HepG2 (cell line): Measurements from ENCODE around the gene UBE2N. TPM values are rescaled to one million over a fixed set of nuclear protein-coding genes. Genes with fewer than 3 reads are reported as not detected.

ENCODE experiments used
- ATAC-seq: fragments of 200-7000 bp; cut with Tn5 transposase; 3 replicates; pipeline ENCODE4 v1.9.1; 2020; ENCODE audit warnings: mild to moderate bottlenecking, moderate library complexity
- BruUV-seq: library from RNA; stranded (reverse); fragments of 400-500 nt; replicated peaks from 2 replicates; lab custom pipeline; 2021; lab: Mats Ljungman, UMichigan
- CTCF ChIA-PET: fragments of 300-600 bp; formaldehyde crosslinking; extraction: SDS; loops from one replicate; lab custom pipeline; 2021; ENCODE audit warnings: low total read pairs, inconsistent platforms, low intra/inter-chr PET ratio; lab: Yijun Ruan, JAX
- POLR2A ChIA-PET: fragments of 350-600 bp; sonication (Branson Sonifier 250); formaldehyde crosslinking; loops from one replicate; lab custom pipeline; 2020; ENCODE audit warnings: antibody characterized with exemption, inconsistent platforms; lab: Yijun Ruan, JAX
- DNase-seq: peaks from one replicate; pipeline ENCODE4 v3.0.0-alpha.2; 2015; ENCODE audit warnings: low spot score
- FAIRE-seq: peaks from 3 replicates; lab custom pipeline; 2011; peaks lifted over from hg19 to GRCh38; lab: Jason Lieb, UNC
- H2AFZ ChIP-seq: one replicate; pipeline ENCODE4 v1.6.1; 2011; ENCODE audit warnings: low read length, inconsistent platforms
- H3K27ac ChIP-seq: fragments of 300-600 bp; 3 replicates; pipeline ENCODE4 v1.8.0; 2011; ENCODE audit warnings: mixed run types, mild to moderate bottlenecking, mixed read lengths, low read length, inconsistent platforms; ENCODE audit not compliant: insufficient read depth; ENCODE audit errors: extremely low read length
- H3K27me3 ChIP-seq, 2 experiments: fragments of 200-600 bp in 1 of 2; 2 replicates in 1 of 2; 3 replicates in 1 of 2; pipeline versions ENCODE4 v1.6.0 to v1.8.0; 2011; ENCODE audit warnings: low read length in 2 of 2, mild to moderate bottlenecking in 2 of 2, moderate library complexity in 2 of 2, inconsistent platforms in 1 of 2; ENCODE audit not compliant: insufficient read depth in 2 of 2, control insufficient read depth in 1 of 2
- H3K36me3 ChIP-seq, 2 experiments: fragments of 200-600 bp in 1 of 2; replicated peaks in 1 of 2; 2 replicates in 1 of 2; 3 replicates in 1 of 2; pipeline versions ENCODE4 v1.5.1 to v1.8.0; 2011; ENCODE audit warnings: low read length in 2 of 2, inconsistent platforms in 1 of 2; ENCODE audit not compliant: insufficient read depth in 2 of 2, control insufficient read depth in 1 of 2
- H3K4me1 ChIP-seq: 2 replicates; pipeline ENCODE4 v1.5.1; 2012; ENCODE audit warnings: low read length, inconsistent platforms; ENCODE audit not compliant: insufficient read depth
- H3K4me2 ChIP-seq: 2 replicates; pipeline ENCODE4 v1.6.0; 2011; ENCODE audit warnings: low read depth, low read length, inconsistent platforms
- H3K4me3 ChIP-seq, 3 experiments: fragments of 200-600 bp in 1 of 3; sonication (generic), shearing (Covaris generic) in 1 of 3; replicated peaks in 1 of 3; 2 replicates each; pipeline ENCODE4 v1.5.1; 2011 to 2016; ENCODE audit warnings: low read length in 3 of 3, inconsistent platforms in 2 of 3, low read depth in 2 of 3, mild to moderate bottlenecking in 2 of 3, control low read depth in 1 of 3, mixed read lengths in 1 of 3; ENCODE audit not compliant: insufficient read depth in 1 of 3
- H3K79me2 ChIP-seq: one replicate; pipeline ENCODE4 v1.6.1; 2011; ENCODE audit warnings: low read length, inconsistent platforms; ENCODE audit not compliant: insufficient read depth
- H3K9ac ChIP-seq: 2 replicates; pipeline ENCODE4 v1.6.0; 2011; ENCODE audit warnings: mild to moderate bottlenecking, low read depth, low read length, inconsistent platforms; ENCODE audit not compliant: insufficient read depth
- H3K9me3 ChIP-seq: 2 replicates; pipeline ENCODE4 v1.5.1; 2012; ENCODE audit warnings: mild to moderate bottlenecking, low read length
- H4K20me1 ChIP-seq: 2 replicates; pipeline ENCODE4 v1.6.0; 2011; ENCODE audit warnings: inconsistent platforms, mild to moderate bottlenecking, low read length, moderate library complexity; ENCODE audit not compliant: insufficient read depth
- GATAD2A ChIP-seq: IDR thresholded peaks from 2 replicates; pipeline ENCODE4 v1.6.1; 2016
- GLI4 ChIP-seq: sonication (generic); formaldehyde crosslinking; IDR thresholded peaks from 2 replicates; pipeline ENCODE4 v1.5.1; 2020; ENCODE audit warnings: missing genetic modification reagents, mild to moderate bottlenecking, moderate library complexity, borderline replicate concordance
- MAFK ChIP-seq, 2 experiments: IDR thresholded peaks in 1 of 2; conservative IDR thresholded peaks in 1 of 2; 2 replicates each; pipeline ENCODE4 v1.6.1; 2011; ENCODE audit warnings: improper control_type of control experiment in 2 of 2, low read length in 2 of 2
- NFIC ChIP-seq: IDR thresholded peaks from 2 replicates; pipeline ENCODE4 v1.6.1; 2012; ENCODE audit warnings: mild to moderate bottlenecking, low read length, inconsistent platforms
- PCBP1 ChIP-seq: fragments of 200-400 bp; formaldehyde crosslinking; IDR thresholded peaks from 2 replicates; pipeline ENCODE4 v1.6.1; 2017; ENCODE audit warnings: mild to moderate bottlenecking, low read depth, low read length, borderline replicate concordance
- SMAD9 ChIP-seq: sonication (generic); formaldehyde crosslinking; IDR thresholded peaks from 2 replicates; pipeline ENCODE4 v1.5.1; 2020; ENCODE audit warnings: mild to moderate bottlenecking, missing genetic modification reagents
- ZNF280D ChIP-seq: sonication (generic); formaldehyde crosslinking; IDR thresholded peaks from 2 replicates; pipeline ENCODE4 v1.5.1; 2020; ENCODE audit warnings: mild to moderate bottlenecking, missing genetic modification reagents
- ZNF496 ChIP-seq: sonication (generic); formaldehyde crosslinking; IDR thresholded peaks from 2 replicates; pipeline ENCODE4 v1.8.1; 2023; ENCODE audit warnings: mild to moderate bottlenecking, moderate library complexity, missing genetic modification reagents; ENCODE audit not compliant: insufficient replicate concordance
- ZNF569 ChIP-seq: sonication (generic); formaldehyde crosslinking; IDR thresholded peaks from 2 replicates; pipeline ENCODE4 v1.5.0; 2020; ENCODE audit warnings: mild to moderate bottlenecking, missing genetic modification reagents, moderate library complexity, borderline replicate concordance
- ZNF614 ChIP-seq: IDR thresholded peaks from 2 replicates; pipeline ENCODE4 v1.6.1; 2018; ENCODE audit warnings: missing biosample characterization, missing genetic modification reagents, inconsistent platforms, borderline replicate concordance
- ZNF775 ChIP-seq: sonication (generic); formaldehyde crosslinking; IDR thresholded peaks from 2 replicates; pipeline ENCODE4 v1.4.0; 2020; ENCODE audit warnings: missing genetic modification reagents, mild to moderate bottlenecking, moderate library complexity, borderline replicate concordance
- ZSCAN21 ChIP-seq: sonication (generic); formaldehyde crosslinking; IDR thresholded peaks from 2 replicates; pipeline ENCODE4 v1.8.0; 2022; ENCODE audit warnings: mild to moderate bottlenecking, missing genetic modification reagents, moderate library complexity, borderline replicate concordance
- WGBS: methylation state at CpG from one replicate; pipeline ENCODE4 v1.1.6; 2017; ENCODE audit warnings: low lambda C conversion rate; 5-methylcytosine and 5-hydroxymethylcytosine counted together
- in situ Hi-C: cut with HindIII; loops from 2 replicates; pipeline ENCODE4 v1.10.0; 2017; ENCODE audit warnings: low pct_unique_long_range_greater_than_20kb; ENCODE audit not compliant: extremely low pct_ligation_motif_present
- intact Hi-C: fragments of 100-400 bp; cut with micrococcal nuclease; formaldehyde crosslinking; loops from one replicate; pipeline ENCODE4 v1.10.0; 2022; ENCODE audit not compliant: unreplicated experiment
- polyA plus RNA-seq, 8 experiments: library from polyadenylated mRNA; depleted of rRNA in 3 of 8; stranded (reverse) in 7 of 8; unstranded in 1 of 8; fragments of >200 nt; fragmentation: Illumina TruSeq in 4 of 8; extraction: Trizol in 4 of 8; gene quantifications; 2 replicates each; pipeline versions ENCODE4 v1.2.1 to v1.2.3, GENCODE V29; 2011 to 2016; ENCODE audit warnings: low read depth in 4 of 8, missing spikeins in 1 of 8, mixed read lengths in 1 of 8; ENCODE audit not compliant: insufficient read depth in 1 of 8
- total RNA-seq, 5 experiments: library from RNA; depleted of rRNA; stranded (reverse); fragments of >200 nt; fragmentation: Illumina TruSeq; extraction: Trizol; gene quantifications; 2 replicates each; pipeline ENCODE4 v1.2.3, GENCODE V29; 2016; ENCODE audit warnings: low read depth in 1 of 5
- TF ChIP-seq, protein P1 (sequence below): sonication (generic); formaldehyde crosslinking; IDR thresholded peaks from 2 replicates; pipeline ENCODE4 v1.5.1; 2020; ENCODE audit warnings: missing genetic modification reagents, mild to moderate bottlenecking, borderline replicate concordance
- TF ChIP-seq, protein P2 (sequence below): IDR thresholded peaks from 2 replicates; pipeline ENCODE4 v1.6.1; 2016; ENCODE audit warnings: low read depth, borderline replicate concordance
- TF ChIP-seq, protein P3 (sequence below): sonication (generic); formaldehyde crosslinking; IDR thresholded peaks from 2 replicates; pipeline ENCODE4 v1.8.1; 2023; ENCODE audit warnings: missing genetic modification reagents, mild to moderate bottlenecking, borderline replicate concordance

The UBE2N gene
- total and polyA plus RNA-seq, 2 of the 13 experiments (the other 11 are each of a cell fraction or from before 2014, with no cell fraction given) = 188 to 197 TPM

DNA sequence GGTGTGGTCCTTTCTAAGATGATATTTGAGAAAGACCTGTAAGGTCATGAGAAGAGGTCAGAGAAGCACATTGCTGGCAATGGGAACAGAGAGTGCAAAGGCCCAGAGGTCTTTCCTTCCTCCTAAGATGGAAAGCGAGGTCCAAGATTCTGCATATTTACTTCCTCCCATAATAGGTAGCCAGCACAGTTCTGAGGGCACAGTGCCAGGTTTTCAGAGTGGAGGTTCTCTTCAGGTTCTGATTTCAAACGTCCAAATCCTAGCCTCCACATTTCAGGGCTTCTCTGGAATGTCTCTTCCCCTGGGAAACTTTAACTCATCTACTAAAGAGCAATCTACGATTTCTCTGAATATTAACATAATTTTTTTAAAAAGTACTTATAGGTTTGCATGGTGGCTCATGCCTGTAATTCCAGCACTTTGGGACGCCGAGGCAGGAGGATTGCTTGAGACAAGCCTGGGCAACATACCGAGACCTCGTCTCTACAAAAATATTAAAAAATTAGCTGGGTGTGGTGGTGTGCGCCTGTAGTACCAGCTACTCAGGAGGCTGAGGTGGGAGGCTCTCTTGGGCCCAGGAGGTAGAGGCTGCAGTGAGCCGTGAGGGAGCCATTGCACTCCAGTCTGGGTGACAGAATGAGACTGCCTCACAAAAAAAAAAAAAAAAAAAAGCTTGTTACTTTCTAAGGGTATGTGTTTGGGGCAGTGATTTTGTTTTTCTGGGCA lies 25.0 kb upstream of the UBE2N start (continued):
- TF ChIP-seq ZNF280D (CRISPR knock-in tag) = 0 out of 2 replicates have a peak, but pooled peaks have one; percentile 37
- TF ChIP-seq, all 625 proteins: peak for 10

DNA sequence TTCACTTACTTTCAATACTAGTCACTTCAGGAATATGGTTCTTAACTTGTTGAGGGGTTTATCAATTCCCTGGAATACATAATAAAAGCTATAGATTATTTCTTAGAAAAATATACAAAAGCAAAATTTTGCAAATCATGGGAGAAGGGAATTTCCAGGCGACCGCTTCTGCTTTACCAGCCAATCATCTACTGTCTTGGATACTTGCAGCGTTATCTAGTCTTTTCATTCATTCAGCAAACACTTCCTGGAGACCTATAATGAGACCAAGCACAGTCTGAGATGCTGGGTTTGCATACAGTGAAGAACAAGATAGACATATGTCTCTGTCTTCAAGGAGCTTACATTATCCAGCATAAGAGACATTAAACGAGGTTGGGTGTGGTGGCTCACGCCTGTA lies 24.1 kb upstream of the UBE2N start:
- WGBS = 89% methylated on average over 5 of the region's 5 CpGs
- intact Hi-C loops (no loop called here), in situ Hi-C loops (no loop called here)
- Histone ChIP-seq H3K4me2 (no peak overlapping the region), H2AFZ (no peak overlapping the region), H3K27me3 (no peaks in the 10 kb centered on the region; a peak in 2 of 5 replicates), H3K4me3 (no peak overlapping the region), H3K27ac (no peak overlapping the region), H3K79me2 (peaks cover 35% of the 10 kb centered on the region), H3K36me3 (peaks cover 1 to 4% of the 10 kb centered on the region in 2 experiments; a peak in 2 of 5 replicates), H3K9ac (no peak overlapping the region), H4K20me1 (peaks cover 5% of the 10 kb centered on the region; the same call in 1 of the 2 replicates), H3K9me3 (no peaks in the 10 kb centered on the region), H3K4me1 (peaks cover 62% of the 10 kb centered on the region)
- ChIA-PET CTCF (no interaction called here), POLR2A (no interaction called here)
- no peak for DNase-seq
- ATAC-seq = no peak
- no TSS peak for BruUV-seq
- no peak for FAIRE-seq
- no peak for TF ChIP-seq PCBP1
- TF ChIP-seq, protein P1, sequence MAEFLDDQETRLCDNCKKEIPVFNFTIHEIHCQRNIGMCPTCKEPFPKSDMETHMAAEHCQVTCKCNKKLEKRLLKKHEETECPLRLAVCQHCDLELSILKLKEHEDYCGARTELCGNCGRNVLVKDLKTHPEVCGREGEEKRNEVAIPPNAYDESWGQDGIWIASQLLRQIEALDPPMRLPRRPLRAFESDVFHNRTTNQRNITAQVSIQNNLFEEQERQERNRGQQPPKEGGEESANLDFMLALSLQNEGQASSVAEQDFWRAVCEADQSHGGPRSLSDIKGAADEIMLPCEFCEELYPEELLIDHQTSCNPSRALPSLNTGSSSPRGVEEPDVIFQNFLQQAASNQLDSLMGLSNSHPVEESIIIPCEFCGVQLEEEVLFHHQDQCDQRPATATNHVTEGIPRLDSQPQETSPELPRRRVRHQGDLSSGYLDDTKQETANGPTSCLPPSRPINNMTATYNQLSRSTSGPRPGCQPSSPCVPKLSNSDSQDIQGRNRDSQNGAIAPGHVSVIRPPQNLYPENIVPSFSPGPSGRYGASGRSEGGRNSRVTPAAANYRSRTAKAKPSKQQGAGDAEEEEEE (CRISPR knock-in tag) = no peak
- no peak for TF ChIP-seq MAFK (conservative IDR thresholded peaks at IDR 0.05 in 1 of 2, IDR thresholded peaks at IDR 0.05 in 1 of 2; ENCODE audit: low read length in 2 of 2)
- TF ChIP-seq ZNF614 (CRISPR knock-in tag) = no peak
- no peak for TF ChIP-seq SMAD9
- TF ChIP-seq, protein P2, sequence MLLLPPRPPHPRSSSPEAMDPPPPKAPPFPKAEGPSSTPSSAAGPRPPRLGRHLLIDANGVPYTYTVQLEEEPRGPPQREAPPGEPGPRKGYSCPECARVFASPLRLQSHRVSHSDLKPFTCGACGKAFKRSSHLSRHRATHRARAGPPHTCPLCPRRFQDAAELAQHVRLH (CRISPR knock-in tag) = no peak
- no peak for TF ChIP-seq NFIC
- no peak for TF ChIP-seq ZNF496 (CRISPR knock-in tag)
- TF ChIP-seq ZNF569 = no peak
- no peak for TF ChIP-seq ZSCAN21
- TF ChIP-seq GLI4 (CRISPR knock-in tag) = no peak
- TF ChIP-seq ZNF775 (CRISPR knock-in tag) = no peak
- no peak for TF ChIP-seq GATAD2A
- TF ChIP-seq, protein P3, sequence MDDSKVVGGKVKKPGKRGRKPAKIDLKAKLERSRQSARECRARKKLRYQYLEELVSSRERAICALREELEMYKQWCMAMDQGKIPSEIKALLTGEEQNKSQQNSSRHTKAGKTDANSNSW = no peak
